Activated CD4-positive, alpha-beta T cell treated with anti-CD3 and anti-CD28 coated beads, Interleukin-2, amount 10 ng/mL, durations not matched to agents 24 days and 14 days (primary cell): ENCODE measurements around the gene COG7. TPM values are rescaled to one million over a fixed set of nuclear protein-coding genes. Genes with fewer than 3 reads are reported as not detected.
"Not testable (repeated sequence)": the region's sequence is repeated elsewhere in the genome, so short reads cannot be mapped to it uniquely, and the experiment has no call there.

Source experiments
- DNase-seq: peaks from one replicate; pipeline ENCODE4 v3.0.0; 2022
- H3K27ac Mint-ChIP-seq: one replicate; pipeline ENCODE4 v1.8.0; 2022; ENCODE audit warnings: mild to moderate bottlenecking, mixed read lengths
- H3K27me3 Mint-ChIP-seq: one replicate; pipeline ENCODE4 v1.8.0; 2022; ENCODE audit warnings: mixed read lengths
- H3K36me3 Mint-ChIP-seq: one replicate; pipeline ENCODE4 v1.8.0; 2022; ENCODE audit warnings: low read depth, mild to moderate bottlenecking, mixed read lengths
- H3K4me1 Mint-ChIP-seq: one replicate; pipeline ENCODE4 v1.8.0; 2021; ENCODE audit warnings: mixed read lengths
- H3K4me3 Mint-ChIP-seq: one replicate; pipeline ENCODE4 v1.8.0; 2022; ENCODE audit warnings: mild to moderate bottlenecking, moderate library complexity, mixed read lengths
- H3K9me3 Mint-ChIP-seq: one replicate; pipeline ENCODE4 v1.8.0; 2021; ENCODE audit warnings: mixed read lengths
- intact Hi-C: fragments of 100-400 bp; cut with micrococcal nuclease; formaldehyde crosslinking; loops from one replicate; pipeline ENCODE4 v1.15.1; 2023
- total RNA-seq: library from RNA; stranded (reverse); gene quantifications from 2 replicates; pipeline ENCODE4 v1.2.3, GENCODE V29; 2022

Gene COG7
- total RNA-seq, 1 donor from 2014 or later: 25.6 TPM

GRCh38 chr16:23397464-23397863, 55.5 kb downstream of the COG7 start:
- H3K36me3 Mint-ChIP-seq: peaks cover 30% of the 10 kb centered on the region
- H3K4me3 Mint-ChIP-seq: no peak overlapping the region
- no peak overlapping the region for H3K27ac Mint-ChIP-seq
- no peaks in the 10 kb centered on the region for H3K27me3 Mint-ChIP-seq
- no peaks in the 10 kb centered on the region for H3K4me1 Mint-ChIP-seq
- H3K9me3 Mint-ChIP-seq: no peaks in the 10 kb centered on the region
- no peak for DNase-seq
- intact Hi-C loops: no loop called here

- DNase-seq: no peak
- Mint-ChIP-seq H3K36me3 (peaks cover 28% of the 10 kb centered on the region), H3K27me3 (no peaks in the 10 kb centered on the region), H3K9me3 (no peaks in the 10 kb centered on the region), H3K27ac (no peak overlapping the region), H3K4me3 (no peak overlapping the region), H3K4me1 (no peaks in the 10 kb centered on the region)
- intact Hi-C loops: no loop called here
These were observed 57.3 kb downstream of the COG7 start for GRCh38 chr16:23395732-23396131.

GRCh38 chr16:23394141-23394831, 58.7 kb downstream of the COG7 start:
- Mint-ChIP-seq H3K27ac (no peak overlapping the region), H3K4me3 (no peak overlapping the region), H3K27me3 (no peaks in the 10 kb centered on the region), H3K9me3 (no peaks in the 10 kb centered on the region), H3K36me3 (peaks cover 22% of the 10 kb centered on the region), H3K4me1 (no peaks in the 10 kb centered on the region)
- intact Hi-C loops: no loop called here
- no peak for DNase-seq

GRCh38 chr16:23392223-23392600, 60.8 kb downstream of the COG7 start:
- no peaks in the 10 kb centered on the region for H3K27me3 Mint-ChIP-seq
- H3K9me3 Mint-ChIP-seq: no peaks in the 10 kb centered on the region
- intact Hi-C loops: no loop called here
- H3K4me1 Mint-ChIP-seq: no peaks in the 10 kb centered on the region
- H3K27ac Mint-ChIP-seq: no peak overlapping the region
- no peak overlapping the region for H3K4me3 Mint-ChIP-seq
- DNase-seq: no peak
- H3K36me3 Mint-ChIP-seq: peaks cover 22% of the 10 kb centered on the region

GRCh38 chr16:23391381-23392222, 61.4 kb downstream of the COG7 start:
- Mint-ChIP-seq H3K36me3 (peaks cover 22% of the 10 kb centered on the region), H3K4me1 (no peaks in the 10 kb centered on the region), H3K9me3 (no peaks in the 10 kb centered on the region), H3K4me3 (no peak overlapping the region), H3K27ac (no peak overlapping the region), H3K27me3 (no peaks in the 10 kb centered on the region)
- no peak for DNase-seq
- intact Hi-C loops: no loop called here

- H3K36me3 Mint-ChIP-seq: peaks cover 17% of the 10 kb centered on the region
- intact Hi-C loops, H3K4me1 Mint-ChIP-seq, H3K4me3 Mint-ChIP-seq, H3K27ac Mint-ChIP-seq, H3K27me3 Mint-ChIP-seq, H3K9me3 Mint-ChIP-seq, DNase-seq: not testable (repeated sequence)
These were observed 63.1 kb downstream of the COG7 start for GRCh38 chr16:23389936-23390335.

- no peak for DNase-seq
- Mint-ChIP-seq H3K27me3 (no peaks in the 10 kb centered on the region), H3K4me3 (no peak overlapping the region), H3K36me3 (peaks cover 13% of the 10 kb centered on the region), H3K9me3 (no peaks in the 10 kb centered on the region), H3K27ac (no peak overlapping the region), H3K4me1 (no peaks in the 10 kb centered on the region)
- intact Hi-C loops: no loop called here
These were observed 63.8 kb downstream of the COG7 start for GRCh38 chr16:23389201-23389600.

- intact Hi-C loops: no loop called here
- Mint-ChIP-seq H3K36me3 (peaks cover 13% of the 10 kb centered on the region), H3K9me3 (no peaks in the 10 kb centered on the region), H3K27me3 (no peaks in the 10 kb centered on the region), H3K27ac (no peak overlapping the region), H3K4me1 (no peaks in the 10 kb centered on the region), H3K4me3 (no peak overlapping the region)
- no peak for DNase-seq
These were observed 64.2 kb downstream of the COG7 start for GRCh38 chr16:23388786-23389185.

- H3K27ac Mint-ChIP-seq: no peak overlapping the region
These were observed 65.3 kb downstream of the COG7 start for GRCh38 chr16:23387666-23388065.

GRCh38 chr16:23385441-23385840, 67.5 kb downstream of the COG7 start:
- Mint-ChIP-seq H3K4me3 (no peak overlapping the region), H3K9me3 (no peaks in the 10 kb centered on the region), H3K36me3 (peaks cover 7% of the 10 kb centered on the region), H3K27ac (no peak overlapping the region), H3K27me3 (no peaks in the 10 kb centered on the region), H3K4me1 (no peaks in the 10 kb centered on the region)
- intact Hi-C loops: no loop called here
- no peak for DNase-seq

More at GRCh38 chr16:23387666-23388065, 65.3 kb downstream of the COG7 start:
- H3K27me3 Mint-ChIP-seq: no peaks in the 10 kb centered on the region
- intact Hi-C loops: no loop called here
- H3K9me3 Mint-ChIP-seq: no peaks in the 10 kb centered on the region
- H3K36me3 Mint-ChIP-seq: peaks cover 13% of the 10 kb centered on the region
- no peaks in the 10 kb centered on the region for H3K4me1 Mint-ChIP-seq
- no peak for DNase-seq
- H3K4me3 Mint-ChIP-seq: no peak overlapping the region

GRCh38 chr16:23384878-23385277, 68.1 kb downstream of the COG7 start:
- intact Hi-C loops: no loop called here

GRCh38 chr16:23383881-23384280, 69.1 kb downstream of the COG7 start:
- Mint-ChIP-seq H3K27ac (no peak overlapping the region), H3K36me3 (peaks cover 3% of the 10 kb centered on the region), H3K9me3 (no peaks in the 10 kb centered on the region), H3K4me1 (no peaks in the 10 kb centered on the region), H3K27me3 (no peaks in the 10 kb centered on the region), H3K4me3 (no peak overlapping the region)
- no peak for DNase-seq
- intact Hi-C loops: no loop called here

More at GRCh38 chr16:23384878-23385277, 68.1 kb downstream of the COG7 start:
- Mint-ChIP-seq H3K27ac (no peak overlapping the region), H3K27me3 (no peaks in the 10 kb centered on the region), H3K4me3 (no peak overlapping the region), H3K4me1 (no peaks in the 10 kb centered on the region), H3K36me3 (peaks cover 7% of the 10 kb centered on the region), H3K9me3 (no peaks in the 10 kb centered on the region)
- DNase-seq: no peak

GRCh38 chr16:23382279-23382678, 70.7 kb downstream of the COG7 start:
- intact Hi-C loops: no loop called here
- no peak overlapping the region for H3K4me3 Mint-ChIP-seq
- DNase-seq: no peak
- H3K27me3 Mint-ChIP-seq: no peaks in the 10 kb centered on the region
- H3K4me1 Mint-ChIP-seq: no peaks in the 10 kb centered on the region
- H3K27ac Mint-ChIP-seq: no peak overlapping the region
- no peaks in the 10 kb centered on the region for H3K36me3 Mint-ChIP-seq
- H3K9me3 Mint-ChIP-seq: no peaks in the 10 kb centered on the region

GRCh38 chr16:23381702-23382101, 71.3 kb downstream of the COG7 start:
- H3K4me1 Mint-ChIP-seq, H3K27me3 Mint-ChIP-seq, H3K27ac Mint-ChIP-seq, H3K4me3 Mint-ChIP-seq, DNase-seq, H3K9me3 Mint-ChIP-seq, intact Hi-C loops, H3K36me3 Mint-ChIP-seq: not testable (repeated sequence)
